GM18498 (cell line): ENCODE results near the gene PTPN14.

Experiments
- ATAC-seq: cut with Tn5 transposase; IDR thresholded peaks from one replicate; pipeline ENCODE4 v1.9.1; 2021; ENCODE audit warnings: mild to moderate bottlenecking, moderate library complexity; ENCODE audit not compliant: unreplicated experiment

Gene PTPN14

DNA sequence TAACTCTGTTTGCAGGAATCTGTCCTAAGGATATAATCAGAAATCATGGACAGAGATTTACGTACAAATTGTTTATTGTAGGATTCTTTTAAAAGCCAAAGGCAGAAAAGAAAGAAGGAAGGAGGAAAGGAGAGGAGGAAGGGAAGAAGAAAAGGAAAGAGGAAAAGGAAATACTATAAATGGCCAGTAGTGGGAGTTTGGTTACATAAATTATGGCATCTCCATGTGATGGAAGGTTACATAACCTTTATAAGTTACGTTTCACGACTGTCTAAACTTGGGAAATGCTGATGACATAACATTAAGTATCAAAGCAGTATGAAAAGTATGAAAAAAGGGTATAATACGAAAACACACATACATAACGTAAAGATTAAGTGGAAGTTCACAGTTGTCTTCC is 231.5 kb downstream of the PTPN14 start:
- no peak for ATAC-seq

DNA sequence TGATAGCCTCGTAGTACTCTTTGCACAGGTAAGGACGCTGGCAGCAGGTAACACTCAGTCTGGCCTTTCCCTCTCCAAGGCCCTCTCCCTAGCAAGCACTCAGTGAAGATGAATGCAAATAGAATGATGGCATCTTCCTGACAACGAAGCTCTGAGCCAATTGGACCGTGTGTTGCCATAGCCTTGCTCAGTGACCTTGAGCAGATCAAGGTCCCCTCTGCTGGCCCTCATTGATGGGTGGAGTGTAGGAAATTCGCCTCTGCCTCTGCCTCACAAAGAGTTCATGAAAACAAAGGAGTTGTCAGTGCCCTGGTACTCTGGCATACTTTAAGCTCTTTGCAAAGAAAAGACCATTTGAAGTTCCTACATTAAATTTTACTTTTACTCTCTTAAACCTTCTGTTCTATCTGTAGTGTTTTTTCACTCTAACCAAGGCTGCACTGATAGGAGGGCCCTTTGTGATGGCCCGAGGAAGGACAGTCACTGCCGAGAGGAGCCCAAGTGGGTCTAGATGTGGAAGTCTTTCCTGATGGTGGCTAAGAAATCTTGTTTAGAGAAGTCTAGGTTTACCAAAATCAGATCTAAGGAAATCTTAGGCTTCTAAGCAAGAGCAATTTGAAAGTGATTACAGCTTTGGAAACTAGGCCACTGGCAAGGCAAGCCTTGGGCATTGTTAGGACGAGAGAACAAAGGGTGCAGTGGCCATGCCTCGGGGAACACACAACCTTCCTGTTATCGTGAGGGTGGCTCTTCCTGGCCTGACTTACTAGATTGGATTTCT is 232.3 kb downstream of the PTPN14 start:
- no peak for ATAC-seq

DNA sequence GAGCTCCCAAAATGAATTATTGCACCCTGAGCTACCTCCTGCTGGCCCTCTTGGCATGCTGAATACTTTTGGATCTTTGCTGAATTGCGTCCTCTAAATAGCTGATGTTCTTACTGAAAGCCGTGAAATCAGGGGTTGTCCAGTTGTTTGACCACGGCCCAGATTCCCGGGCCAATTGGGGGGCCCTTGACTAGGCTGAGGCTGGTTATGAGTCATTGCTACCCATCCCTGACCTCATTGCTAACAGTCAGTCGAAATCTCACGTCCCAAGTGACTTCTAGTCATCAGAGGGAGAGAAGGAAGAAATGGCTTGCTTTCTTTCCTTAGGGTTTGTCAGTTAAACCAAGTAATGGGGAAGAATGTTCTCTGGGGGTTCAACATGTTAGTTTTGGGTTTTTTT is 233.0 kb downstream of the PTPN14 start:
- no peak for ATAC-seq

DNA sequence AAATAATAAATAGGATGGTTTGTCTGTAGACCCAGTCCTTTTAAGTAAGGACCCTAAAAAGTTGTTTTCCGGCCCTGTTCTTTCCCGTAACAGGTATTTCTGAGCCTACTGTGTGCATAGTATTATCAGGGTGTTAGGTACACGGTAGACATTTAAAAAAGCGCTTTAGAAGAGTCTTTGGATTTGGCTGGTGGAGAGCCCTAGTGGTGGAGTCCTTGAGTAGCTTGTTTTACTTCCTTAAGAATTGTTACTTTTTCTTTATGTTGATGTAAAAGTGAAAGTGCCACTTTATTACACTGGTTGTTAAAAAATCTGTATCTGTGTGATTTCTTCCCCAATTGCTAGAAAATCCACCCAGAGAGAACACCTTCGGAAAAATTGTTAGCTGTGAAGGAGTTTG is 233.7 kb downstream of the PTPN14 start:
- no peak for ATAC-seq

DNA sequence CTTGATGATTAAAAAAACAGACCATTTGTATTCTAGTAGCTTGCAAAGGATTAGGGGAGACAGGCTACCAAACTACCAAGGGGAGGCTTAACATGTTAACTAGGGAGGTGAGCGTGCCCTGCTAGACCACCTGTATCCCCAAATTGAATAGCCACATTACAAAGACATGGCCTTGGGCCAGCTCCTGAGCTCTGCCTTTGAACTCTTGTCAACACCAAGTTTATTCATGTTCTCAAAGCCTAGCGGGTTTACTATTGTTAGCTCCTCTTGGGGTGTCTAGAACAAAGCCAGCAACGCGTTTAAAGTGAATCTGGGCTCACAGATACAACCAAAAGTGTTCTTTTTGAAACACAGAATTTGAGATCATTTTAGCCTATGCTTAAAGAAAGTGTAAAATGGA is 234.1 kb downstream of the PTPN14 start:
- no peak for ATAC-seq

DNA sequence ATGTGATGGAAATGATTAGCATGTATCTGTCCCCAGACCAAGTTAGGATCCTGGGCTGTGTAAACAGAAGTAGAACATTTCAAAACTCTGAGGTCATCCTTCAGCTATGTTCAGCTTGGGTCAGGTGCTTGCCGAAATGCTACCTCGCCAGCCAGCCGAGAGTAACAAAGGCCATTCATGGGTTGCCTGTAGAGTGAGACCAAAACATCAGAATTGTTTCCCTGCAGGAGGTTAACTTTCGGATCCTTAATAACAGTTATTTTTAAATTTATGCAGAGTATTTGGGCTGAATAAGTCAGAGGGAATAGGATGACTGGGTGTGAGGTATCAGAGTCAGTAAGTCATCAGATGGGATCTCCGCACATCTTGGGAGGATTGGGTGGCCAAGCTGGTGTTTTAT is 234.8 kb downstream of the PTPN14 start:
- ATAC-seq, result no peak

DNA sequence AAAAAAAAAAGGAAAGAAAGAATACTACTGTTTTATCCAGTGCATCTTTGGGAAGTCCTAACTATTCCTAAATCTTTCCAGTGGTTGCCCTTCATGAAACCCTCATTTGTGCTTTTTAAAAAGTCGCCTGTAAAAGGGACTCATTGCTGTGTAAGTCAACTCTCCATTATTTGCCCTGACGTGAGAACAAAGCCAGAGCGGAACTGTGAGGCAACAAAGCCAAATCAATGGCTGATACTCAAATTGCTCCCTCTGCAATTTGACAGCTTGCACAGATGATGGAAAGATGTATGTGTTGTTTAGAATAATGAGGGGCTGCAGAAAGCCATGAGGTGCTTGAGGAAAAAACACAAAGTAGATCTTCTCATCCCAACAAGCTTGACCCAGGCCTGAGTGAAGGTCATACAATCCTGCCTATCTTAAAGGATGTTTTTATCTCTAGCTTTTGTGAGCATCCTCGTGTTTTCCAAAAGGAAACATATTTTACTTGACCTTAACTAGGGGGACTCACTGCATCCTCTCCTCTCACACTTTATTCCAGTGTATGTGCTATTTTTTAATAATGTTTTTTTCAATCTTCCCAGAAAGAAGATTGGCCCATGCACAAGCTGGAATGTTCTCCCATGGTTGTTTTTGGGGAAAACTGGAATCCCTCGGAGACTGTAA is 237.1 kb downstream of the PTPN14 start:
- no peak for ATAC-seq

DNA sequence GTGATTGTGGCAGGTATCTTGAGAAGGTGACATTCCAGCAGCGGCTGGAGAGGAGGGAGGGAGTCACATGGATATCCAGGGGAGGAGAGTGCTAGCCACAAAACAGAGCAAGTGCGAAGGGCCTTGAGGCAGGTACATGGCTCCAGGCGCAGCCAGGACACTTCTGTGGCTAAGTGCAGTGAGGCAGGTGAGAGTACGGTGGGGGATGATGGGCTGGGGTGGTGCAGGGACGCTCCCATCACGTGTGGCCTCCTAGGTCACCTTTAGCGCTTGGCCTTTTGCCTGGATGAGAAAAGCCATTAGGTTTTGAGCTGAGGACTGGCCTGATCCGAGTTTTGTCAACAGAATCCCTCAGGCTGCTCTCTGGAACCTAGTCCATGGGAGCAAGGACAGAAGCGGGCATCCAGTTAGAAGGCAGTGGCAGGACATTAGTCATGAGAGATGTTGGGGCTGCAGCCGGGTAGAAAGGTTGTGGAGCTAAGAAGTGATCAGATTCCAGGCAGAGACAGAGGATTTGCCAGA is 238.8 kb downstream of the PTPN14 start:
- ATAC-seq, result no peak

DNA sequence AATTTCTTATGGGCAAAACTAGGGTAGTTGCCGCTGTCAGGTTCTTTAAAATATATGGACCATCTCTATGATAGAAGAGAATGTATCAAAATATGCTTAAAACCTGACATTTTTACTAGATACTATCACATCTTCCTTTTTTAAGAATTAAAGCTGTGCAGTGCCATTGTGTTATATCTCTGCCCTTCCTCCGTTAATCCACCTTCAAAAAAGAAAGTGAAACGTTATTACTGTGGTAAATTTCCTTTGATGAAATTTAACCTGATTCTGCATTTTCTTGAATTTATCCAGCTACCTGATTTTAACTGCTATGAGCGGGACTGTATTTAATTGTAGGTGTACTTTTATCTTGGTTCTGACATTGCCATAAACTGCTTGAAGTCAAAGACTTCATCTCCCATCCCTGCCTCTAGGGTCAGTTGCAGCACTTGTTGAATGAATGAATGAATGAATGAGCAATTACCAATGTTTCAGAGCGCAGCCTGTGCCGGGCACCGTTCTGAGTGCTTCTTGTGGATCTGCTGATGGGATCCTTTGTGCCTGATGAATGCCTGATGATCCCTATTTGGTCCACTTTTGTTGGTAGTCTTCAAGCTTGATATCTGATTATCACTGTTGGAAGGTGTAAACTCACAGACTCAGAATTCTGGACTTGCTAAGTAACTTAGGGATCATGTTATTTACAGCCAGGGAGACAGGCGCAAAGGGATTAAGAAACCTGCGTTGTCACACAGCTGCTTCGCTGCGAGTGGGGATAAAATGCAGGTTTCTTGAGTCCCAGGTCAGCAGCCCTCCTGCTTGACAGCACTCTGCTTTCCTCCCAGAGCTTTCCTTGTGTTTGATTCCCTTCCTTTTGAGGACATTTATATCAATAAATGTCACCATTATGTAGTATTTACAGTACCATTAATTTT is 240.4 kb downstream of the PTPN14 start:
- peak; percentile 41 for ATAC-seq

DNA sequence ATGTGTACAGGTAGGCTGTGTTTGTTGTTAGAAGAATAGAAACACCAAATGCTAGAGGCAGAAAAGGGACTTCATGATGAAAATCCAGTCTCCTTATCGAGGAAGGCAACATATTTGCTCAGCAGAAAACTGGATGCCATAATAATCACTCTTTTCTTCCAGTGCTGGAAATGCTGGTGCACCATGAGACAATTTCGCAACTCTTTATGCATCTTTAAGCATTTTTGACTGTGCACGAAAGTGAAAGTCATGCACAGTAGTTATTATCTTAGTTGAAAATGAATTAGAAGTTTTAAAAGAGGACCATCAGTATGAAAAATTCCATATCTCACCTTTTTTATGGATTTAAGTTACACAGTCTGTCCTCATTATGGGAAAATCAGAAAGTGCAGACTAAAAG is 241.4 kb downstream of the PTPN14 start:
- ATAC-seq, result peak; percentile 42

DNA sequence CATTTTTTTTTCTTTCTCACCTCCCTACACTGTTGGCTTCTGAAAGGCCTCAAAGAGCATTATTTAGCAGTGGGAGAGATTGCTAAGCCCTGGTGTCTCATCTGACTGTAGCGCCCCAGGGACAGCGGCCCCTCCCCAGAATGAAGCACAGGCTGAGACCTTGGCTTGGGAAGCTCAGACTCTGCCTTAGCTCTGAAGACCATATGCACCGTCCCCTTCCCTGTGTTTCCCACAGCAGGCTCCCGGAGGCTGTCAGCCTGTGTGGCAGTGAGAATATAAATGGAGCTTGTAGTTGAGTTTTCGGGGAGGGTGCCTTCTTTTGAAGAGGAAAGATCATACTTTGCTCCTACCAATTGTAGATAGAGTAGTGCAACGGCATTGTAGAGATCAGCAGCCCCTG is 245.1 kb downstream of the PTPN14 start:
- no peak for ATAC-seq

DNA sequence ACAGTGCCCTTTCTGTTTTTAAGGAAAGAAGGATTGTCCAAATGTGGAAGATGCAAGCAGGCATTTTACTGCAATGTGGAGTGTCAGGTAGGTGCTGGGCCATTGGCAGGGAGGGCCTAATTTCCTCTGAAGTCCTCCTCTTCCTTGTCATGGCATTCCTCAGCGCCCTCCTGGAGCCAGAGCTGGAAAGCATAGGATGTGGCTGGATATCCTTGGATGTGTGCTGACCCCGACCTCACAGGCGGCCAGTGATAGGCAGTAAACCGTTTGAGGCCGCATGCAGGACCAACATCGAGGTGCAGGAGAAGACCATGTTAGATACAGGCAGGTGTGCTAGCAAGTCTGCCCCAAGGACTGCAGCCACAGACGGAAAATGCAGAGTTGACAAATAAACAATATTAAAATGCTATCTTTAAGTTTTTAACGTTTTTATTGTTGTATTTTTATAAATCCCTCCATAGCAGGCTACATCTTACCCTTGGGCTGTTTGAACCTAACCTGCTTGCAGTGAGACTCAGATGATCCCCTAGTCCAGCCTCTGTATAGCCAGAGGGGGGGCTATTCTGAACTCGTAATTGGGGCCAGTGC is 246.1 kb downstream of the PTPN14 start:
- ATAC-seq, result no peak

DNA sequence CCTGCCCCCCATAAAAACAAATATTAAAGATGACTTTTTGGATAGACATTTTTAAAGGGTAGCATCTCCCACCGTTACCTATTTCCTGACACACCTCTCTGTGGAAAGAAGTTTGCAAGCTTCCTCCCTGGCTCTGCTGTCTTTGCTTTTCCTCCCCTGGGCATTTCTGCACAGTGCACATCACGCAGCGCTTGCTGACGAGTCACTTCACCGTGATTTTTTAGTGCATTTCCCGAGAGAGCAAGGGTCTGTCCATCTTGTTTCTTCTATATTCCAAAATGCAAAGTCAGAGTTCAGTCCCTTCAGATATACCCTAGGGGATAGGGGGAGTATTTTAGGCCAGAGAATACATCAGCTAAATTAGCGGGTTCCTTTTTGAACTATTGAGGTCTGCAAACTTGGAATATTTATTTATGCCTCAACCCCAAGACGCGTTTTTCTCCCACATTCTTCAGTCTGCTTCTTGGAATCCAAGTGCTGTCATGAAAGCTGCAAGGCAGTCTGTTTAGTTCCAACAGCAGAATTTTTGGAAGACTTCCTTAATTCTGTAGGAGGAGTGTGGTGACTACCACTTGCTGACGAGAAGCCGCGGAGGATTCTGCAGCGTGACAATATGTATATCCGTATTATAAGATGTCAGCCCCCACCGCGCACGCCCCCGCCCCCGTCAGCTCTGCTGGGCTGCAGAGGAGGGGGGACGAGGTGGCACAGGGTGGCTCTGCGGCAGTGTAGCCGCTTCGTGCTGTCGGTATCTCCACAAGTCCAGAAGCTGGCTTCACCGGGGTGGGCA is 248.1 kb downstream of the PTPN14 start:
- no peak for ATAC-seq

DNA sequence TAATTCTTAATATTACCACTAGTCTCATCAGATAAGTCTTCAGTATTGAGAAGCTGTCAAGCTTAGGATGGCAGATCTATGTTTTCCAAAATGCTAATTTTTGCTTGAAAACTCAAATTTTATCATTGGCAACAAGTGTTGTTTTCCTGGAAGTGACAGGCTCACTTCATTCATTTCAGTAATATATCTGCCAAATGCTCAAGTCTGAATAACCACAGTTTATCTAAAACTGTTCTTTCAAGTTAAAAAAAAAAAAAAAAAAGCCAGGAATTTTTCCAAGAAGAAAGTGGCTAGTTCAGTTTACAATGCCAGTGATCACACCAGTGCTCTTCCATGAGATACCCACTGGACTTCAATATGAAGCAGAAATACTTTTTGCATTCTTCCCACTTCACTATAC is 249.9 kb downstream of the PTPN14 start:
- no peak for ATAC-seq

DNA sequence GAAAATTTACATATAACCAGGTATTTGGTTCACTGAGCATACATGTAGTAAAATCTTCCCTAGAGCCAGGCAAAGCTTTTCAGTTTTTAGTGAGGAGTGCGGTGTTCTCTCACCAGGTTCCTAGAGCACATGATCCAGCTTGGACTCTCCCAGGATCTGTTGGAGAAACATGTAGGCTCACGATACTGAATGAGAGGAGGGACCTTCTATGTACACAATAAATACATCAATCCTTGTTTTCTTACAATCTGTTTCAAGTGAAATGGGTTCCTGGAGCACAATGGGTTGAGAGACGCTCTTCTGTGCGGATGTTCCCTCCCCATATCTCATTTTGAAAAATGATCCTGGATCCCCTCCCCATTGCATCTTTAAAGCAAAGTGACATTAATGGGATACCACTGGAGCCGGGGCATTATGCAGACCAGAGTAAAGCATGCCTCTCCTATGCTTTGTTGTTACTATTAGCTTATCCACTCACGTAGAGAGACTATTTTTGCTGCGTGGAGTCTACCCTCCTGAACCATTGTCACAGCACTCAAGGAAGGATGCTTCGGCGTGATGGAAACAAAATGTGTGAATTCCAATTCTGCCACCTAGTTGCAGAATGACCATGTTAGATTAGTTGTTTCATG is 251.1 kb downstream of the PTPN14 start:
- ATAC-seq, result no peak
